Osteocyte (in vitro differentiated cells): Measurements from ENCODE around the gene CACHD1. TPM values are rescaled to one million over a fixed set of nuclear protein-coding genes. Genes with fewer than 3 reads are reported as not detected.

Experiments
- DNase-seq: peaks from one replicate; pipeline ENCODE4 v3.0.0; 2021; ENCODE audit warnings: mixed read lengths; ENCODE audit not compliant: unreplicated experiment; ENCODE audit errors: extremely low spot score
- H3K27ac Mint-ChIP-seq: one replicate; pipeline ENCODE4 v1.8.0; 2021; ENCODE audit warnings: mild to moderate bottlenecking, mixed read lengths; ENCODE audit not compliant: unreplicated experiment
- H3K27me3 Mint-ChIP-seq: one replicate; pipeline ENCODE4 v1.8.0; 2021; ENCODE audit warnings: mixed read lengths; ENCODE audit not compliant: unreplicated experiment
- H3K36me3 Mint-ChIP-seq: one replicate; pipeline ENCODE4 v1.8.0; 2021; ENCODE audit warnings: mixed read lengths; ENCODE audit not compliant: unreplicated experiment
- H3K4me1 Mint-ChIP-seq: one replicate; pipeline ENCODE4 v1.8.0; 2021; ENCODE audit warnings: mixed read lengths; ENCODE audit not compliant: unreplicated experiment
- H3K4me3 Mint-ChIP-seq: one replicate; pipeline ENCODE4 v1.8.0; 2021; ENCODE audit warnings: mild to moderate bottlenecking, moderate library complexity, mixed read lengths; ENCODE audit not compliant: unreplicated experiment
- H3K9me3 Mint-ChIP-seq: one replicate; pipeline ENCODE4 v1.8.0; 2021; ENCODE audit warnings: mixed read lengths; ENCODE audit not compliant: unreplicated experiment
- total RNA-seq: library from RNA; stranded (reverse); gene quantifications from 2 replicates; pipeline ENCODE4 v1.2.1, GENCODE V29; 2021
- TF ChIP-seq, protein P1 (sequence below): fragments of 200-600 bp; sonication (generic); IDR thresholded peaks from 2 replicates; pipeline ENCODE4 v1.5.0; 2021; ENCODE audit warnings: antibody characterized with exemption, mild to moderate bottlenecking, moderate library complexity

CACHD1 gene
- total RNA-seq, 1 donor from 2014 or later: 5.5 TPM

DNA sequence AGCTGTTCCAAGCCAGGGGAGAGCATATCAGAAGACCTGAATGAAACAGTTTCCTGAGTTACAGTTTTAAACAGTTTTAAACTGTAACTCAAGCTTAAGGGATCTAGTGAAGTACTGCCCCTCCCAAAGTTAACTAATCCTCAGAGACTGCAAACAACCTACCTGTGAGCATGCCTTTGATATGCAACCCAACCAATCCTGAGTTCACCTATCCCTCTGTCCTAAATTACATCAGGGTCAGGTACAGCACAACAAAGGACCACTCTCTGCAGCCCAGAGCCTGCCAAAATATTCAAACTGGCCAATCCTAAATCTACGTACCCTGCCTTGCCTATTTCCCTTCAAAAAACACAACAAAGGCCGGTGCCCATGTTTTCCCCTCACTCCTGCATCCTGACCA lies 242.1 kb downstream of the CACHD1 start:
- no peaks in the 10 kb centered on the region for H3K9me3 Mint-ChIP-seq
- no peak overlapping the region for H3K27ac Mint-ChIP-seq
- TF ChIP-seq, protein P1, sequence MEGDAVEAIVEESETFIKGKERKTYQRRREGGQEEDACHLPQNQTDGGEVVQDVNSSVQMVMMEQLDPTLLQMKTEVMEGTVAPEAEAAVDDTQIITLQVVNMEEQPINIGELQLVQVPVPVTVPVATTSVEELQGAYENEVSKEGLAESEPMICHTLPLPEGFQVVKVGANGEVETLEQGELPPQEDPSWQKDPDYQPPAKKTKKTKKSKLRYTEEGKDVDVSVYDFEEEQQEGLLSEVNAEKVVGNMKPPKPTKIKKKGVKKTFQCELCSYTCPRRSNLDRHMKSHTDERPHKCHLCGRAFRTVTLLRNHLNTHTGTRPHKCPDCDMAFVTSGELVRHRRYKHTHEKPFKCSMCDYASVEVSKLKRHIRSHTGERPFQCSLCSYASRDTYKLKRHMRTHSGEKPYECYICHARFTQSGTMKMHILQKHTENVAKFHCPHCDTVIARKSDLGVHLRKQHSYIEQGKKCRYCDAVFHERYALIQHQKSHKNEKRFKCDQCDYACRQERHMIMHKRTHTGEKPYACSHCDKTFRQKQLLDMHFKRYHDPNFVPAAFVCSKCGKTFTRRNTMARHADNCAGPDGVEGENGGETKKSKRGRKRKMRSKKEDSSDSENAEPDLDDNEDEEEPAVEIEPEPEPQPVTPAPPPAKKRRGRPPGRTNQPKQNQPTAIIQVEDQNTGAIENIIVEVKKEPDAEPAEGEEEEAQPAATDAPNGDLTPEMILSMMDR: no peak
- H3K4me1 Mint-ChIP-seq: no peaks in the 10 kb centered on the region
- no peaks in the 10 kb centered on the region for H3K36me3 Mint-ChIP-seq
- DNase-seq: no peak
- H3K27me3 Mint-ChIP-seq: peaks cover 39% of the 10 kb centered on the region
- no peak overlapping the region for H3K4me3 Mint-ChIP-seq

DNA sequence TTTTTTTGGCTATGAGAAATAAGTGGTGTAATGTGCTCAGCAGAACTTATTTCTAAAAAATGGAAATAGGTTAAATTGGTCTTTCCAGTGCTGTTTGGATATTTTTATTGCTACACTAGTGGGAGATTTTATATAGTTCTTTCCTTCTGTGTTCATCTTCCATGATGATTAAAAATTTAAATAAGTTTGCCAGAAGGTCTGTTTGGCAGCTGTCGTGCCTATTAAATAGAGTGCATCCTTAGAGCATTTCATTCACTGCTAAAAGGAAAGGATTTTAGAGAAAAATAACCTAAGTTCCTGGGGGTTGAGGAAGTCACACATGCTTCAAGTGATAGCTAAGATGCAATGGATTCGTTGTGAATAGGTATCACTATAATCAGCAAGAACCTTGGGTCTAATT lies 245.3 kb downstream of the CACHD1 start:
- Mint-ChIP-seq H3K27me3 (peaks cover 42% of the 10 kb centered on the region), H3K4me3 (no peak overlapping the region), H3K27ac (no peak overlapping the region), H3K36me3 (no peaks in the 10 kb centered on the region), H3K4me1 (no peaks in the 10 kb centered on the region), H3K9me3 (peaks cover 7% of the 10 kb centered on the region)
- DNase-seq: no peak
- TF ChIP-seq, protein P1: no peak

DNA sequence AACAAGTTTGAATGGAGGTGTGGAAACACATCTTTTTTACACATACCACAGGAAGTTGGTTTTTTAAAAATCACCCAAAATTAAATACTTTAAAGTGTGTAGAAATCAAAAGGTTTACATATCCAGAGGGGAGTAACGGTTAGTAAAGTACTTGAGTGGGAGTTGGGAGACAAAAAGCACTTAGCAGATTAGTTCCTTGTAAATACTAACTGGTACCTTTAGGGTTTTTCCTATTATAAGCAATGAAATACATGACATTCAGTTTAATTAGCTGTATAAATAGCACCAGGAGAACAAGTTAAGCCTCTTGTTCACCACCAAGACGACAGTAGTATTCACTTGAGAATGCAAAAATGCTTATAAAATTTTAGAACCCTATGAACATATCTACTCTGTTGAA lies 251.2 kb downstream of the CACHD1 start:
- H3K9me3 Mint-ChIP-seq: peaks cover 7% of the 10 kb centered on the region
- no peak overlapping the region for H3K4me3 Mint-ChIP-seq
- peaks cover 67% of the 10 kb centered on the region for H3K27me3 Mint-ChIP-seq
- no peak for DNase-seq
- H3K36me3 Mint-ChIP-seq: no peaks in the 10 kb centered on the region
- H3K27ac Mint-ChIP-seq: no peak overlapping the region
- no peaks in the 10 kb centered on the region for H3K4me1 Mint-ChIP-seq
- TF ChIP-seq, protein P1: no peak

DNA sequence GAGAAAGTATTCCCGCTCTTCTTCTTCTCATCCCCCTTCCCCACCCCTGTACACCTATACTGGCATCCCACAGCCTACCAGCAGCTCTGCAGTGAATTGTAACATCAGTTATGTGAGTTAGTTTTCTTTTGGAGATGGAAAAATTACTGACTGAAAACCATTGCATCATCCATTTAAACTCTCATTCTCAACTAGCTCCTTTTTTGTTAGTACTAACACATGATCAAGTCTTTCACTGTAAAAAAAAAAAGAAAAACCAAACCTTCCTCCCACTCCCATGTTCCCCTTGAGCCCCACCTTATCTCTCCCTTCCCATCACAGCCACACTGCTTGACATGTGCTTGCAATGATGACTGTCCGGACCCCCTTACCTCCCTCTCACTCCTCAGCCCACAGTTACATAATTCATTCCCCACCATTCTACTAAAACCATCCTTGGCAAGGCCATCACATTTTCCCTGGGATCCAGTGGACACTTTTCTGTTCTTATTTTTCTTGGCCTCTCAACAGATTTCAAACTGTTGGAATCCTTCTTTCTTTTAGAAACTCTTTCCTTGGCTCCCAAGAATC lies 251.7 kb downstream of the CACHD1 start:
- TF ChIP-seq, protein P1: no peak
- no peaks in the 10 kb centered on the region for H3K36me3 Mint-ChIP-seq
- peaks cover 69% of the 10 kb centered on the region for H3K27me3 Mint-ChIP-seq
- no peak overlapping the region for H3K27ac Mint-ChIP-seq
- H3K4me1 Mint-ChIP-seq: no peaks in the 10 kb centered on the region
- DNase-seq: no peak
- no peak overlapping the region for H3K4me3 Mint-ChIP-seq
- H3K9me3 Mint-ChIP-seq: peaks cover 7% of the 10 kb centered on the region

DNA sequence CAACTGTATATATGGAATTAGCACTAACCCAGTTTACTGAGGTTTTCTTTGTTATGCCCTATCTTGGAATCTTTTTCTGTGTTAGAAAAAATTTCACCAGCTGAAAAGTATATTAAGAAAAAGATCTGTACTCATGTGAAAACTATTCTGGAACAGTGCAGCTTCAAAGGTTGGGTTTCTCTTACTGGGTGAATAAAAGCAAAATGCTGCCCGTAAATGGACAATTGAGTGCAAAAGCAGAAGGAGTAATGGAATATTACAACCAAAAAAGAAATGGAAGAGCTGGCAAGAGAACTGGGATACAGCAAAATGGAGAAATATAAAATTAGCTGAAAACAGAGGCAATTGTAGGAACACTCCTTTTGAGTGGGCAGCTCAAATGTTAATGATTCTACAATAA lies 257.9 kb downstream of the CACHD1 start:
- peaks cover 41% of the 10 kb centered on the region for H3K27me3 Mint-ChIP-seq
- TF ChIP-seq, protein P1: no peak
- H3K27ac Mint-ChIP-seq: no peak overlapping the region
- H3K4me3 Mint-ChIP-seq: no peak overlapping the region
- H3K9me3 Mint-ChIP-seq: no peaks in the 10 kb centered on the region
- DNase-seq: no peak
- no peaks in the 10 kb centered on the region for H3K4me1 Mint-ChIP-seq
- no peaks in the 10 kb centered on the region for H3K36me3 Mint-ChIP-seq
